Suppressor macrophage (primary cell): Measurements from ENCODE around the gene KPTN.

Source experiments
- DNase-seq, 4 experiments: peaks; one replicate each; pipeline ENCODE4 v3.0.0-alpha.2; 2020 to 2022

The KPTN gene

DNA sequence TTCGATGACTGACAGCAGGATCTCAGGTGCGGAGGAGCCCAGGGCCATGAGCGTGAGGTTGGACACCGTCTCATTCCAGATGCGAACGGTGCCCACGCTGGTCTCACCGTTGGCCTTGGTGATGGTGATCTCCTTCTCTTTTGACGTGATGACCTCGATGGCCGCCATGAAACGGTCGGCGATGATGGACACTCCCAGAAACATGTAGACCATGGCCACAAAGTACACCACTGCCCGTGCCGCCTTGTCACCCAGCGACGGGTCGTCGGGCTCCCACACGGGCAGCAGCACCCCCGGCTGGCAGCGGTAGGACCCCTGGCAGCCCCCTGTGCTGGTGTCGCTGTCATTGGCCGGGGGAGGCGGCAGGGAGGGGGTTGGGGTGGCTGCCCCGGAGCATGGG, 18.1 kb downstream of the KPTN start:
- no peak for DNase-seq

DNA sequence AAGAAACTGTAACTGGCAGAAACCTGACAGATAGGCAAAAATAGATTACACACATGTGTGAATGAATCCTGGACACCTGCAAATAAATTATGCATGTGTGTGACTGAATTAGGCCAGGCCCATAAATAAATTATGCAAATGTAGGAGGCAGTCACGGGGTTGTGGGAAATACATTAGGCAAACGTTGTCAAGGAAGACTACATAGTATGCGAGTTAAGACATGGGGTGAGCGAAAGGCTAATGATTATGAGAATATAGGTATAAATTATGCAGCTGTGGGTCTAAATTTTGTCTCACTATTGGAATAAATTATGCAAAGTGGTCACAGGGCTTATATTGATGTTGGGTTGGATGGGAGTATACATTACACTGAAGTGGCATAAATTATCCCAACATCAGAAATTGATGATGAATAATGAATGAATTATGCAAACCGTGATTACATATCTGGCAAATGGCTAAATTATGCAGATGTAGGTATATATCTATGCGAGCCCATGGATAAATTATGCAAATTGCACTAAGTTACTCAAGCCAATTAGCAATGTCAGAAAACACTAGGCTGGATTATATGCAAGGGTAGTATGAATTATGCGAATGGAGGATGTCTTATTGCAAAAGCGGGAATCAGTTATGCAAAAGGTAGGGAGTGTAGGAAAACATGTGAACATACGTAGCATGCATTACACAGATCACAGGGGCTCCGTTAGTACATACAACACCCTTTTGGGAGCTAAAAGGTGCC, 19.2 kb downstream of the KPTN start:
- no peak for DNase-seq

DNA sequence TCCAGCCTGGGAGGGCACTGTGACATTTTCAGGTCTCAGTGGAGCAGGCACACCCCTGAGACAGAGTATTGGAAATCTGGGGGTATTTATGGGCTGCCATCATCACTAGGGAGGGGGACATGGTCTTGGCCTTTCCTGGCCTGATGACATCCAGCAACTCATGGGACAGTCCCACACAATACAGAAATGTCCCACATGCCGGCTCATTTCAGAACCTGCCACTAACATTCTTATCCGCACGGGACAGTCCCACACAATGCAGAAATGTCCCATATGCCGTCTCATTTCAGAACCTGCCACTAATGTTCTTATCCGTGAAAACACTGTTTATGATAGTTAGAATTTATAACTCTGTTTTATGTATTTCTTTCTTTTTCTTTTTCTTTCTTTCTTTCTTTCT, 22.1 kb downstream of the KPTN start:
- DNase-seq = no peak

DNA sequence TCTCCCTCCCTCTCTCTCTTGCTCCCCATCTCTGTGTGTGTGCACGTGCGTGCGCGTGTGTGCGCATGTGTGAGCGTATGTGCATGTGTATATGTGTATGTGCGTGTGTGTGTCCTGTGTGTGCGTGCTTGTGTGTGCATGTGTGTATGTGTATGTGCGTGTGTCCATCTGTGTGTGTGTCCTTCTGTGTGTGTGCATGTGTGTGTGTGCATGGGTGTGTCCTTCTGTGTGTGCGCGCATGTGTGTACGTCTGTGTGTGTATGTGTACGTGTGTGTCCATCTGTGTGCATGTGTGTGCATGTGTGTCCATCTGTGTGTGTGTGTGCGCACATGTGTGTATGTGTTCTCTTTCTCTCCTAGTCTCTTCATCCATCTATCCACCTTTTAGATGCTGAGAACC, 24.5 kb downstream of the KPTN start:
- no peak for DNase-seq

DNA sequence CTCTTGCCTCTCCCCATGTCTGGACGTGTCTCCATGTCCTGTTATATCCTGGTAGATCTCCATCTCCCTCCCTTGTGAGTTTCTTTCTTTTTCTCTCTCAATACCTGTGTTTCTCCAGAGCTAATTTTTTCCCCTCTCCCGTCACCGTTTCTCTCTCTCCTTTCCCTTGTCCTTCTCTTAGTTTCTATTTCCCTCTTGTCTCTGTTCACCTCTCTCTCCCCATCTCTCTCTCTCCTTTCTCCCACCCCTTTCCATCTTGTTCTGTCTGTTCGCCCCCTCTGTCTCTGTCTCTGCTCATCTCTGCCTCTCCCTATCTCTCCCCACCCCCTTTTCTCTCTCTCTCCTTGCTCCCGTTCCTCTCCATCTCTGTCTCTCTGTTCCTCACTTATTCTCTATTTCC, 25.3 kb downstream of the KPTN start:
- no peak for DNase-seq

DNA sequence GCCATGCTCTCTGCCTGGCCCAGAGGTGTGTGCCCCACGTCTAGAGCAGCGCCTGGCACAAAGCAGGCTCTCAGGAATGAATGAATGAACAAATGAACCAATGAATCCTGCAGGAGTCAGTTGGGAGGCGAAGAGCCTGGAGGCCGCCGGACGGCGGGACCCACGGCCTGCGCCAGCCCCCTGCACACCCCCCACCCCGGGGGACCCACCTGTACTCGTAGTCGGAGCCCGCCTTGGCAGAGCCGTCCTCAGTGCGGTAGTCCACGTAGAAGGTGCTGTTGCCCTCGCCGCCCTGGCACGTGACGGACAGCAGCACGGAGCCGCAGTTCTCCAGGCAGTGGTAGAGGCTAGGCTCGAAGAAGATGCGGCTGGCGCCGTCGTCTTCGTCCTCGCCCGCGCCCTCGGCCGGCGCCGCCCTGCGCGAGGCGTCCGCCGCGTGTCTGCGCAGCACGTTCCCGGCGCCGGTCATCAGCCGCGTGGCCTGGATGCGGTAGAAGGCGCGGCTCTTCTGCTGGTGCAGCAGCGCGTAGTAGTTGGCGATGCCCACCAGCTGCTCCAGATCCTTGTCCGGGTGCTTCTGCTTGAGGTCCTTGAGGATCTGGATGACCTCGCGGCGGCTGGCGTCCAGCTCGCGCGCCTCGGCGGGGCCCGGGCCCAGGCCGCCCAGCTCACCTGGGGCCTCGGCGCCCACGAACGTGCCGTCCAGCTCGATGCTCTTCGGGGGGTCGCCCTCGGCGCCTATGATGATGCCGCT, 27.1 kb downstream of the KPTN start:
- no peak for DNase-seq

DNA sequence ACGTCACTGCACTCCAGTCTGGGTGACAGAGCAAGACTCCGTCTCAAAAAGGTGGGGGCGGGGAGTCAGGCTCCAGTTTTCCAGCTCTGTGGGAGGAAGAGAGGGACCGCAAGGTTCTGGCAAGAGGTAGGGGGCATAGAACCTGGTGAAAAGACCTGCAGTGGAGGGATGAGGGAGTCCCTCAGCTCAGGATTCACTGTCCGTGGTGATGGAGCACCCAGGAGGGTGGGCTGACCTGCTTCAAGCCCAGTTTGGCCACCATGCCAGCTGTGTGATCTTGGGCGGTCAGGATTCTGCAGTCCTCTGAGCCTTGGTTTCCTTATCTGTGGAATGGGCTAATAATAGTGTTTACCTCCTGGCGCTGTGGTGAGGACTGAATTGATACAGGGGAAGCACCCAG, 33.5 kb downstream of the KPTN start:
- no peak for DNase-seq

DNA sequence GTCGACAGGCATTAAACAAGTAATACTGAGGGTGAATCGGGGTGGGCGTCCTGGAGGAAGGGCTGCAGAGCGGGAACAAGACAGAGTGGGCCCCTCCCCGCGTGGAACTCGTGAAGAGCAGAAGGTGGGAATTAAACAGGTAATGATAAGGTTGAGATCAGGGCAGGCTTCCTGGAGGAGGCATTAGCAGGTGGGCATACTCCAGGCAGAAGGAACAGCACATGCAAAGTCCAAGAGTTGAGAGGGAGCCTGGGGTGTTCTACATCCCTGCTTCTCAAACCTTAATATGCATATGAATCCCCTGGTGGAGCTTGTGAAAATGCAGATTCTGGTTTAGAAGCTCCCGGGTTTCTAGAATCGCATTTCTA, 35.7 kb downstream of the KPTN start:
- DNase-seq = no peak

DNA sequence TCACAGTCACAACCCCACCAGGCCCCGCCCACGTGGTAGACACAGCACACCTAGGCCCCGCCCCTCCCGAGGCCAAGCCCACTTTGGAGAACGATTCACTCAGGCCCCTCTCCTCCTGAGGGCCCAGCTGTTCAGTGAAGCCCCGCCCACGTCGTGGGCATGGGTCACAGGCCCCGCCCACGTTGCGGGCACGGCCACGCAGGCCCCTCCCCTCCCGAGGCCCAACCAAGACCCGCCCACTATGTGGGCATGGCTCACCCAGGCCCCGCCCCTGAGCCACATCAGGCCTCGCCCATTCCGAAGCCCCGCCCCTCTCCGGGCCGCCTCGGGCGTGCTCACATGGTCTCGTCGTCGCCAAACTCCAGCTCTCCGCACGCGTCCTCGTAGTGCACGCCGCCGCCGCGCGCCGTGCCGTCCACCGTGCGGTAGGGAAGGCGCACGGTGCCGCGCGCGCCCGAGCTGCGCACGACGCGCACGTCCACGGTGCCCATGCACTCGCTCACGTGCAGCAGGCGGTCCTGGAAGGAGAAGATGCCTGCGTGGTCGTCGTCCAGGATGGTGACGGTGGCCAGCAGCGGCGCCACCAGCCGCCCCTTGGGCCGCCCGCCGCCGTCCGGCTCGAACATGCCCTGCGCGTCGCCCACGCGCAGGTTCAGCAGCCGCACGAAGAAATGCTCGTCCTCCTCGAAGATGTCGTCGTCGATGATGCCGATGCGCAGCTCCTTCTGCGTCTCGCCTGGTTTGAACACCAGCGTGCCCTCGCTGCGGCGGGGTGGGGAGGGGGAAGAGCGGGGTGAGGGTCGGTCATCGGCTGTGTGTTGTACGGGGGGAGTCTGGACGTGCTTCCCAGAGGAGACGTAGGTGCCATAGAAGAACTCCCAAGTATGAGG, 36.3 kb downstream of the KPTN start:
- peak; percentile 51 to 66 (median 56) for DNase-seq

DNA sequence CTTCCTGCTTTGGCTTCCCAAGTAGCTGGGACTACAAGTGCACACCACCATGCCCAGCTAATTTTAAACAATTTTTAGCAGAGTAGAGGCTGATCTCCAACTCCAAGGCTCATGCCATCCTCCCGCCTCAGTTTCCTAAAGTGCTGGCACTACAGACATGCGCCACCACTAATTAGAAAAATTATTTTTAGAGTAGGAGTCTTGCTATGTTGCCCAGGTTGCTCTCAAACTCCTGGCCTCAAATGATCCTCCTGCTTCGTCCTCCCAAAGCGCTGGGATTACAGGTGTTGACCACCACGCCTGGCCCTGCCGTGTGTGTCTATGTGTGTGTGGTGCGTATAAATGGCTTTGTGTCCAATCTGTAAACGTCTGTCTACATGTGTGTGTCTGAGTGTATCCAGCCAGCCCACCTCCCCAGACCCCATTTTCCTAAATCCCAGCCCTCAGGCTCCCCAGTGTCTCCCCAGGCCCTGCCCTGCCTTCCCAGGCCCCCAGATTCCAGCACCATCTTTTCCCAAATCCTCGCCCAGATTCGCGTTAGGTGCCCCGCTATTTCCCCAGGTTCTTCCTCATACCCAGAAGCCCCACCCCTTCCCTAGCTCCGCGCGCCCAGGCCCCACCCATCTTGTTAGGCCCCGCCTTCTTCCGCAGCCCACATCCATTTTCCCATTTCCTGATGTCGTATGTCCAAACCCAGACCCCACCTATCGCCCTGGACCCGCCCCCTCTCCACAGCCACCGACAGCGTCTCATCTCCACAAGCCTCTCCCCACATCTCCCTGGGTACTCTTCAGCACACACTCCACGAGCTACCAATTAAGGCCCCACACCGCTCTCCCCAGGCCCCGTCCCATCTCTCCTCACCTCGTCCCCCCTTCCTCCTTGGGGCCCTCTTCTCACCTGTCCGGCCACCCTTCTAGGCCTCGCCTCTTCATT, 37.2 kb downstream of the KPTN start:
- DNase-seq = peak in 3 of 4 experiments; percentile 23 to 48 (median 34)

DNA sequence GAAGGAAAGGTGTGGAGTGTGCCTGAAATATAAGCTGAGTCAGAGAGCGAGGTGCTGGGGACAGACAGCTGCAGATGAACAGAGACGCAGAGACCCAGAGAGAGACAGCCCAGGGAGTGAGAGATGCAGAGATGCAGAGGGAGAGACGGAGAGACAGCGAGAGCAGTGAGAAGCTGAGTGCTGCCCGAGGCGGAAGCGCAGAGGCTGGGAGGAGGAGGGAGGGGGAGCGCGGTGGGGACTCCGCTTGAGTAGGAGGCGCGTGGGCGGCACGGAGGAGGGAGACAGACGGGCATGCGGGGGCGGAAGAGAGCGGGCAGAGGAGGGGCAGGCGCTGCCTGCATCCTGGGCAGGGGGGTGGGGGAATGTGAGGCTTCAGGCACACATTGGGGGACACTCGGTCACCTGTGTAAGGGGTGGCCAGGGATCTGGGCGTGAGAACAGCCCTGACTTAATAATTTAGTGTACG, 38.0 kb downstream of the KPTN start:
- peak in 3 of 4 experiments; percentile 22 to 61 (median 53) for DNase-seq

DNA sequence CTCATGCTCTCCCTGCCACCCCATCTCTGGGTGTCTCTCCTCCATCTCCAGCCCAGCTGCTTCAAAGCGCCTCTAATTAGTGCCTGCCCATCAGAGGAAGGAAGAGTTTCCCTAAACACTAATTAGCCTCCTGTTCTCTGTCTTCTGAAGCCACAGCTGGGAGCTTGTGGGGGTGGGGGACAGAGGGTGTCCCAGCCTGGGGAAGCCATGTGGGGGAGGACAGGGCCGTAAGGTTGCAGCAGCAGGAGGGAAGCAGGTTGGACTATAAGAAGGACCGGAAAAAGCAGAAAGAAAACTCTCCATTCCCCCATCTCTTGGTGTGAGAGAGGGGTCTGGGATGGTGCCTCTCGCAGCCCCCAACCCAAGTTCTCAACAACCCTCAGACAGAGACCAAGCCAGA, 38.5 kb downstream of the KPTN start:
- DNase-seq = no peak

DNA sequence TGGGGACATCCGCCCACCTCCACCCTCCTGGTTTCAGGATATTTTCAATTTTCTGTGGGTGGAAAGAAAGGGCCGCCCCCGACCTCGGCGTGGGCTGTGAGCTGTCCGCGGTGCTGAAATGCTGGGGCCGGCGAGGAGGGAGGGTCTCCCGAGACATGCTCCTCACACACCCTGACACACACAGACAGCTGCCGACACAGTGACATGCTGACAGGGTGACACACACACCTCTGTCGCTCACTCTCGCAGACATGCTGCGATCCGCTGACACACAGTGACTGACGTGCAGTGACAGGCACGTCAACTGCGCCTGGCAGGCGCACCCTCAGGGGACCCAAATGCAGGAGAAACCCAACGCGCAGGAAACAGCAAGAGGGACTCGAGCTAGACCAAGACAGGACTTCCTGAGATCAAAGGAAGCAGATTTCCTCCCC, 39.6 kb downstream of the KPTN start:
- no peak for DNase-seq

DNA sequence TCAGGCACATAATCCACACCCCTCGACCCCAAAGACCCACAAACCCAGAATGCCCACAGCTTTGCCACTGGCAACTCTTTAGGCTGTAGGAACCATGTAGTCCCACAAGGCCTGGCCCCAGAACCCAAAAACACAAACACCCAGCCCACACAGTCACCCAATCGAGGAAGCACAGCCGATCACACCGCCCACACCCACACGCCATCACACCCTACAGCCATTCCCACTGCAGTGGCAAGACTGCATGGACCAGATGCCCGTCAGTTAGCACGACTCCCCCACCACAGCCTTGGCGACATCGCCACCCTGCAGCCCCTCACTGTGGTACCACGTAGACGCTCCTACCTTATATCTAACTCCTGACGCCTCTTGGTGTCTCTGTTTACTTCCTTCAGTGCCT, 40.7 kb downstream of the KPTN start:
- DNase-seq = peak in 1 of 4 experiments; percentile 45

DNA sequence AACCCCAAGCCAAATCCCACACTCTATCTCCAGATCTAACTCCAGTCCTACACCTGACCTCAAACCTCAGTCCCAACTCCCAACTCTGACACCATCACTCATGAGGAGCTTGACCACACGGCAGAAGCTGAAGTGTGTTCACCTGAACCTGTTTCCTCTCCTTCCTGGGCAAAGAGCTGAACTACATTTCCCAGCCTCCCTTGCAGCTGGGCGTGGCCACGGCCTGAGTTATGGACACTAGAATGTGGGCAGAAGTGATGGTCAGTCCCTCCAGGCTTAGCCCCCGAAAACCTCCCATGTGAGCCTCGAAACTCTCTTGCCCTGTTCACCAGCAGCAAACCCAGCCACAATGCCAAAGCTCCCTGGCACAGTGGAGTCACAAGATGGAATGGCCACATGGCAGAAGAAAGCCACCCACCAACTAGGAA, 45.2 kb downstream of the KPTN start:
- no peak for DNase-seq

DNA sequence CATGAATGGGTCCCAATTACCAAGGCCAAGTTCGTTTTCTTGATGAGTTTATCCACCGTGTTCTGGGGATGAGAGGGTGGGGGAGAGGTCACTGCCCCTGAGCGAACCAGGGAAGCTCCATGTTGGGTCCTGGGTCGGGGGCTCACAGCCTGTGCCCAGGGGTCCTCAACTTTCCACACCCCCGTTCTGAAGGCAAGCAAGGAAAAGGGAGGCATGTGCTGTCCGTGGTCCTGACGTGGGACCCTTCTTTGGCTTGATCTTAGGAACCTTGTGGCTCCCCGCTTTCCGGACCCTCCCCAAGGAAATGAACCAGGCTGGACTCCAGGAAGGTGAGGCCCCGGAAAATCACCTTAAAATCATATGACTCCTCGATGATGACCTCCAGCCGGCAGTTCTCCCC, 46.5 kb downstream of the KPTN start:
- DNase-seq = no peak

DNA sequence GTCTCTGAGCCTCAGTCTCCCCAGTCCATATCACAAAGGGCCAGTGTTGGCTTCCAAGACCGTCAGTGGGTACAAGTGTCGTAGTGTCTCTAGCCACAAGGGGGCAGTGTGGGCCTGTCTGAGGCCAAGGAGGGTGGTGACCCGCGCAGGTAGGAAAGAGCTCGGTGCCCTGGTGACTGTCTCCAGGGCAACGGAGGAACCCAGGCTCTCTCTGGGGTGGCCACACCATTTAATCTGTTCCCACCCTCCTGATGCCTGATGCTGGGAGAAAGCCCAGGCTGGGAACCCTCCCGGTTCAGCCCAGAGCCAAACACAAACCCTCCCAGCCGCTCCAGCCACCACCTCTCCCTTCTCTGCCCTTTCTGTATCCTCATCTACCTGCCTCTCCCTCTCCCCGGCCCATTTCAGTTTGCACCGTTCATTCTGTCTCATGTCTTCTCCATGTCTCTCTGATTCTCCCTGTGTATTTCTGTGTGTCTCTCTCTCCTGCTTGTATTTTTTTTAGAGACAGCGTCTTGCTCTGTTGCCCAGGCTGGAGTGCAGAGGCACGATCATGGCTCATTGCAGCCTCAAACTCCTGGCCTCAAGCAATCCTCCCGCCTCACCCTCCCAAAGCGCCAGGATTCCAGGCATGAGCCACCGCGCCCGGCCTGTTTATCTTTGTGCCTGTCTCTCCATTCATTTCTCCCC, 47.2 kb downstream of the KPTN start:
- peak; percentile 72 to 88 (median 84) for DNase-seq

DNA sequence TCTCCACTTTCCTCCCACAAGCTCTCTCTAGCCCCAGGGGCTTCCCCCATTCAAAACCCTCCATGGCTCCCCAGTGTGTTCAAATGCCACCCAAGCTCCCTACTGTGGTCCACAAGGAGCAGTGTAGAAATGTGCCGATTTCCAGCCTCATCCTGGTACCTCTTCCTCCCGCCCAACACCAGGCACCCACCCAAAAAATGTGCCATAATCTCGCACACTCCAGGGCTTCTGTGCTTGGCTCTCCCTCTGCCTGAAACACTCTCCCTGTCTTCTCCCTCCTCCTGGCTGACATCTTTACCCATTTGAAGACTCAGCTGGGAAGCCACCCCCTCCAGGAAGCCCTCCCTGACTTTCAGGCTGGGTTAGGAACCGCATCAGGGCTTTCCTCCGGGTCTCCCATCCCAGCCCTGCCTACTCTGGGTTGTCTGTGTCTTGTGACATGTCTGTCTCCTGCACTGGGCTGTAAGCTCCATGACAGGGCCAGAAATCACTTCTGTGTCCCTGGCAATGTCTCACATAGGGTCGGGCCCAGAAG, 48.1 kb downstream of the KPTN start:
- no peak for DNase-seq

DNA sequence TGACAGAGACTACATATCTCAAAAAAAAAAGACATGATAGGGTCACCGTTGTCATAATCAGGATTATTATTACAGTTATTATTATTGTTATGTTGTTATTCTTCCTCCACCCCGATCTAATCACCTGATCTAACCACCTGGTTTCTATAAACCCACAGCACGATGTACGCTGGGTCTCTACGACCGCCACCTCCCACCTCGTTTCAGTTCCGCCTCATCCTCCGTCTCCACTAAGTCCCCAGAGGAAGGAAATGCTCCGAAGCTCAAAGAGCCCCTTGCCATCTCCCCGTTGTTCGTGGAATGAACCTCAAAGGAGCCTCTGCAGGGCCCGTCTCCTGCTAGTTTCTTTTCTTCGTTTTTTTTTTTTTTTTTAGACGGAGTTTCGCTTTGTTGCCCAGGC, 48.8 kb downstream of the KPTN start:
- no peak for DNase-seq

DNA sequence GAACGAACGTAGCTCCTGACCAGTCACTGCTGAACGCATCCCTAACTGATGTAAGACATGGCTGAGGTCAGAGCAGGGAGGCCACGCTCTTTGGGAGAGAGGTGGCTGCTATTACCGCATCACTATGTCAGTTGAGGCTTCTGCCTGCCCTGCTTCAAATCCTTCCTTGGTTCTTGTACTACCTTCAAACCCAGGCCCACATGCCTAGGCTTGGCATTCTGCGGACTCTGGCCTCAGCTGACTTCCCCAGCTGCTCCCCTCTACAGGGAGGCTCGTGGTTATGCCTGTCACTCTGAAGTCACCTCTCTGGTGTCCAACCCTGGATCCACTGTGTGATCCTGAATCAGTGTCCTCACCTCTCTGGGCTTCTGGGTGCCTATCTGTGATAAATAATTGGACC, 49.9 kb downstream of the KPTN start:
- DNase-seq = no peak

DNA sequence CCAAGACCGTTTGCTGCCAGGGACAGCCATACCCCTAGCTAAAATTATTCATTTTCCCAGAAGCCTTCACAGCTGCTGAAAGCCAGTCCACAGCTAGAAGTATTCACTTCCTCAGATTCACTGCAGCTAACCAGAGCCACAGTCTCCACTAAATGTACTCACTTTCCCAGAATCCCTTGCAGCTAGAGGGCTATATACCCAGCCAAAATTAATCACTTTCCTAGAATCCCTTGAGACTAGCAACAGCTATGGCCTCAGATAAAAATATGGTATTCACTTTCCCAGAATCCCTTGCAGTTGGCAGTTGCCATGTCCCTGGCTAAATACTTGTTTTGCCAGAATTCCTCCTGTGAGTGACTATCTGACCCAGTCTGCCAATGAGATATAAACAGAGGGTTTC, 50.9 kb downstream of the KPTN start:
- peak; percentile 16 to 49 (median 33) for DNase-seq
